GM18907 (cell line): ENCODE results near the gene ZNF628.

ENCODE experiments used
- ATAC-seq: cut with Tn5 transposase; IDR thresholded peaks from one replicate; pipeline ENCODE4 v1.9.1; 2021; ENCODE audit warnings: mild to moderate bottlenecking, moderate library complexity; ENCODE audit not compliant: unreplicated experiment

The ZNF628 gene

GRCh38 chr19:55483706-55484592, 7.5 kb downstream of the ZNF628 start:
- ATAC-seq = no peak

DNA sequence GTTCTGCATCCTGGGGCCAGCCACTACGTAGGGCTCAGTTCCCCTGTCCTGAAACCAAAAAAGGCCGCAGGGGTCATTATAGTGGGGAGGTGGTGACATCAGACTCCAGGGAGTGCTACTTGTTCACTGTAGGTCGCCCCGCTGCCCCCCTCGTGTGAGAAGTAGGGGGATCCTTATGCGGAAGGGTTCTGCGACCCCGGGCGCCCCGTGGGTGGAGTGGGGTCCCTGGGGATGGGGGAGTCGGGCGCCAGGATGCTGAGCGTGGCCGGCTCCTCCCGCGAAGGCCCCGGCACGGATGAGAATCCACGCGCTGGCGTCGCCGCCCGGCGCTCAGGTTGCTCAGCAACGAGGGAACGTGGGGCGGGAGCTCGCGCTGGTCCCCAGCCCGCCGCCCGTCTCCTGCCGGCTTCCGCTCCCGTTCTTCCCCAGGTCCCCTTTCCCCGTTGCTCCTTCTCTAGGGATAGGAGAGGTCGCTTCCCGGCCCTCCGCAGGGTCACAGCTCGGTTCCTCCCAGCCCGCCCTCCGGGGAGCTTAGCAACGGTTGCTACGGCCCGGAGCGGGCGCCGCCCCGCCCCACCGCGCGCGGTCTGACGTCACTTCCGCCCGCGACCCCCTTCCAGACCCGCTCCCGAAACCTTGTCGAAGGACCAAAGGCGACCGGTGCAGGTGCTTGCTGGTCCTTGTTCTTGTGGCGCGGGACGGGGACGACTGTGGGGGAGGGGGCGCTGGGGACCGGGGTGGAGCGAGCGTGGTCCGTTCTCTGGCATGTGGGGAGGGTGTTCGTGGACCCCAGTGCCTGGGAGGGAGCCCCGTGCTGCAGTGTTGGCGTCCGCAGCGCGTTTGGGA, 8.4 kb downstream of the ZNF628 start, which contains the start of gene NAT14:
Gene NAT14 (plus strand): TSS at position 596 of the 846 bp plus-strand sequence. CDS start 521 bp downstream, outside the sequence.
- ATAC-seq = peak; percentile 50

DNA sequence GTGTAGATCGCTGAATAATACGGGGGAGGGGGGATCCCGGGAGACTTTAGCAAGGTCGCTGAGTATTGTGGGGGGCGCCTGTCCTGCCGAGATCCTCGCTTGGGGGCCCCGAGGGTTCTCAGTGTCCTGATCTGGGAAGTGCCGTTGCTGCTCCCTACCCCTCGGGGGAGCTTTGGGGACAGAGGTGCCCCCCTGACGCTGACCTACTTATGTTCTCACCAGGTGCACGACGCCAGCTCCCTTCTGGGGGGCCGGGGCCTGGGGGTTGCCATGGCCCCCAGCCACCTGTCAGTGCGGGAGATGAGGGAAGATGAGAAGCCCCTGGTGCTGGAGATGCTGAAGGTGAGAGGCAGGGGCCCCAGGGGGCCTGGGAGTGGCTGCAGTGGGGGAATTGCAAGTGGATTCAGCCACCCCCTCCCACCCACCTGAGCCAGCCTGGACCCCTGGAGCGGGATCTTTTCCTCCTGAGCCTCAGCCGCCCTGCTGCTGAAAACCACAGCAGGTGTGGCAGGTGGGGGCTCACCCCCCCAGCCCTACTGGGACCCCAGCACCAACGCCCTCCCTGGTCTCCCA, 9.1 kb downstream of the ZNF628 start:
- ATAC-seq = no peak

DNA sequence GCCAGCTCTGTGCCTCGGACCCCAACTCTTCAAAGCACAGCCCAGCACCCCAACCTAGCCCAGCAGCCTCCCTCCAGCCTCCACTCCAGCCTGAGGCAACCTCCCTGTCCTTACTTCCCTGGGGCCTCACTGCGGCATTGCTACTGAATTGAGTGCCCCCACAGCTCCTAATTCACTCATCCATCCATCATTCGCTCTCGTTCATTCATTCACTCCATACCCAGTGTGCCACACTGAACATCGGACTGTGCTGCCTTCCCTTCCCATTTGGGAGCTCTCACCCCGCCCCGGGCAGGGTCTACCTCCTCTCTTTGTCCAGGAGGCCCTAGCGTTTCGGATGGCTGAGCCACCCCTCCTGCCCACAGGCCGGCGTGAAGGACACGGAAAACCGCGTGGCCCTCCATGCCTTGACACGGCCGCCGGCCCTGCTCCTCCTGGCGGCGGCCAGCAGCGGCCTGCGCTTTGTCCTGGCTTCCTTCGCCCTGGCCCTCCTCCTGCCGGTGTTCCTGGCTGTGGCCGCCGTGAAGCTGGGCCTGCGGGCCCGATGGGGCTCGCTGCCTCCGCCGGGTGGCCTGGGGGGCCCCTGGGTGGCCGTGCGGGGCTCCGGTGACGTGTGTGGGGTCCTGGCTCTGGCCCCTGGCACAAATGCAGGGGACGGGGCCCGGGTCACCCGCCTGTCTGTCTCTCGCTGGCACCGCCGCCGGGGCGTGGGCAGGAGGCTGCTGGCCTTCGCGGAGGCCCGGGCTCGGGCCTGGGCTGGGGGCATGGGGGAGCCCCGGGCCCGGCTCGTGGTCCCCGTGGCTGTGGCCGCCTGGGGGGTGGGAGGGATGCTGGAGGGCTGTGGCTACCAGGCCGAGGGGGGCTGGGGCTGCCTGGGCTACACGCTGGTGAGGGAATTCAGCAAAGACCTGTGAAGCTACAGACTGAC, 9.9 kb downstream of the ZNF628 start:
- no peak for ATAC-seq

DNA sequence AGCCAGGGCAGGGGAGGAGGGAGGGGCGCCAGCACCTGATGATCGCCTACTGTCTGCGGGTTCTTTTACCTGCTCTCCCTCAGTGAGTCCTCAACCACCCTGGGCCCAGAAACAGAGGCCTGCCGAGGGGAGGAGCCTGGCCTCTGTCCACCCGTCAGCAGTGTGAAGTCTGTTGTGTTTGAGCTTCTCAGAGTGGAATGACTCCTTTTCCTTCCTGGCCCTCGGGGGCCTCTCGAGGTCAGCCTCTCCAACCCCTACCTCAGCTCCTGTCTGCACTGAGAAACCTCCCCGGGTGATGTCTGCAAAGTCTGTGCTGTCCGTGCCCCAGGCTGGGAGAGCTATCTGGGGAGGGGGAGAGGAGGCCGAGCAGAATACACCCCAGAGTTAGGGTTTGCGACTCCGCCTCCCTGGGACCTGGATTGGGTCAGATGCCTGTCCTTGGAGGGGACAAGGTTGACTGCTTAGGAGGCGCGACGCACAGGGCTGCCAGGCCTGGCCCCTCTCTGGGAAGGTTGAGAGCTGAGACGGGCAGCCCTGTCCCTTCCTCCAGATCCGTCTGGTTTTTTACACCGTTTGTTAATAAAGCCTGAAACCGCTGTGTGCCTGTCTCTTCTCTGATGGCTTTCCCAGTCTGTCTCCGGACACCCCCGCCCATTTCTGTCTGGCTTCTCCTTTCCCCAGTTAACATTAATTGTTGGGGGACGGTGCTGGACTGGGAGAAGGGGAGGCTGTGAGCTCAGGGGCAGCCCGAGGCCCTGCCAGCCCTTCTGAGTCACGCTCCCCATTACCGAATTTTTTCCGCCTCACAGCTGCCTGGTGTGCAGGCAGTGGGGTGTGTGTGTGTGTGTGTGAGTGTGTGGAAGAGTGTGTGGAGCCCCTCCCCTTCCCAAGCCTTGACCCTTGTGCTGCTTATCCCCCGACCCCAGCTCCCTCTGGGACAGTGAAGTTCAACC, 10.8 kb downstream of the ZNF628 start:
- no peak for ATAC-seq

DNA sequence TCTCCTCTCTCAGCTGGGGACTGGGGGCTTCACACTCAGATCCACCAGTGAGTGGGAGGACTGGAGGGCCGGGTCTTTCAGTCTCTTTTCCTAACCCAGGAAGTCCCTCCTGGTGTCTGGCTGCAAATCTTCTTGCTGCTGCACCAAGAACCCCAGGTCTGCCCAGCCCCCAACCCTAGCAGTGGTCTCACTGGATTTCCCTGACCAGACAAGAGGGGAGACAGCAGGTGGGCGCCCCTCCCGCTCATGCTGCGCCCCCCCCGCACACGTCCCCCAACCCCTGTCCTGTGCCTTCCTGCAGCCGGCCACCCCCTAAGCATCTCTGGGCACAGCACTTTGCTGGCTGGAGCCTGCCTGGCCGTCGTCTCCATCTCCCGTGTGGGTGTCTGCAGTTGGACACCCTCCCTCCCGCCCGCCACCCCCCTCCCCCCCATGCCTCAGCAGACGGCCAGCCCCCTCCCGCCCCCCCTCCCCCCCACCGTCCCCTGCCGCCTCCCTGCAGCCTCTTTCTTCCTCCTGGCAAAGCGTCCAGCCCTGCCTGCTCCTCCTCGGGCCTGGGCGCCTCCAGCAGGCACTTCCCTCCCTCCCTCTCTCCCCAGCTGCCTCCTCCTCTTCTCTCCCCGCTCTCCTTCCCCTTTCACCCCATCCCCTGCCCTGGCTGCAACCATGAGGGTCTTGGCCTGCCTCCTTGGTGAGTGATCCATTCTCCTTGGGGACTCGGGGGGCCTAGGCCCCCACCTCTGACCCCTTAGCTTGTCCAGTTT, 11.7 kb downstream of the ZNF628 start, which contains the start of gene SSC5D:
Gene SSC5D (plus strand): TSS at position 513 of the 764 bp plus-strand sequence. CDS start 154 bp downstream, at position 667.
- ATAC-seq = no peak

GRCh38 chr19:55488986-55489710, 12.7 kb downstream of the ZNF628 start:
- no peak for ATAC-seq

- no peak for ATAC-seq
These were observed 13.5 kb downstream of the ZNF628 start for GRCh38 chr19:55489711-55490477.

DNA sequence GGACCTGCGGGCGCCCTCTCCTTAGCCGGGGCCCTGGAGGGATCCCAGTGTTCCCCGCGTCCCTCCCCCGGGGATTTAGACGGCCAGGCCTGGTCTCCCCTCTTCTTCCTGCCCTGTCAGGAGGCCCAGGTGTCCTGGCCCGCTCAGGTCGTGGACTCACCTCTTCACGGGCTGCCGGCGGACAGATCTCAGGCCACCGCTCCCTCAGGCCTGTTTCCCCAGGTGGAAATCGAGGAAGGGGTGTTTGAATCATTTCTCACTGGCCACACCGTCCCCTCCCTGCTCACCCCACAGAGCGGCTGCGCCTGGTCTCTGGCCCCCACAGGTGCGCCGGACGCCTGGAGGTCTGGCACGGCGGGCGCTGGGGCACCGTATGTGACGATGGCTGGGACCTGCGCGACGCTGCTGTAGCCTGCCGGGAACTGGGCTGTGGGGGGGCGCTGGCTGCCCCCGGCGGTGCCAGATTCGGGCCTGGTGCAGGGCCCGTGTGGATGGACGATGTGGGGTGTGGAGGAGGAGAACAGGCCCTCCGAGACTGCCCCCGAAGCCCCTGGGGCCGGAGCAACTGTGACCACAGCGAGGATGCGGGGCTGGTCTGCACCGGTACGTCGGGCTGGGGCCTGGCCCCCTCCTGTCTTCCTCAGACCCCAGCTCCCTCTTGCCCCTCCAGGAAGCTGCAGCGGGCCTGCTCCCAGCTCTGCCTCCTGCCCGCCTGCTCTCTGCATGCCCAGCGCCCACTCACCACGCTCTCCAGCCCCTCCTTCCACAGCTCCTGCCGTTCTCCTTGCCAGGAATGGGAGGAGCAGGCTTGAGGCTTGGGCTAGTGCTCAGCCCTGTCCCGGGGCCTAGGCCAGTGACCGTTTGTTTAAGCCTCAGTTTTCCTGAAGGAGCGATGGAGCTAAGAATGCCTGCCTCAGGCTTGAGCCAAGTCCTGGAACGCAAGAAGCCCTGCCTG, 14.3 kb downstream of the ZNF628 start:
- ATAC-seq = no peak

DNA sequence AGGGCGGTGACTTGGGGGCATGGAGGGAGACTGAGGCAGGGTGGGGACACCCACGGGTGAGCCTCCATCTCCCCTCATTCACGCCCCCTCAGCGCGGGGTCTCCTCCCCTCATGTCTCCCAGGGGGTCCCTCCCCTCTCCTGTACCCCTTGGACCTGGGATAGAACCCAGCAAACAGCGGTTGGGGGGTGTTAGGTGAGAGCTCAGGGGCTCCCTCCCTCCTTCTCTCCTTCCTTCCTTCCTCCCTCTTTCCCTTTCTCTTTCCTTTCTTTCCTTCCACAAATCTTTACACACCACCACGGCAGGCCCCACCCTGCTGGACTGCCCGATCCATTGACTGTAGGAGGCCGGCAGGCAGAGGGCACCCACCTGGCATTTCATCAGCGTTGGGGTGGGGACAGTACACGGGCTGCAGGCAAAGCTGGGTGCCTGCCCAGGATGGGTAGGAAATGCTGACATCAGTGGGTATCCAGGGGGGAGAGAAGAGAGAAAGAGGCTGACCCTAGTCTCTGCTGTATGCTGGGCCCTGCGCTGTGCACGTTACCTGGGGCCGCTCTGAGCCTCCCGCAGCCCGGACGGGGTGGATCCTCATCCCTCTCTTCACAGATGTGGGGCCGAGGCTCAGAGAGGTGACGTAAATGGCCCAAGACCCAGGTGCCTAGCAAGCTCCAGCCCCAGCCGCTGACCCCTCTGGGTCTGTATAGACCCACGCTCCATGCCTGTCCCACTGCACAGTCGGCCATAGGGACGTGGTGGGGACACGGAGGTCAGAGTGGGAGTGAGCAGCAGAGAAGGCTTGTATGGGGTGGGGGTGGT, 15.3 kb downstream of the ZNF628 start:
- ATAC-seq = no peak

DNA sequence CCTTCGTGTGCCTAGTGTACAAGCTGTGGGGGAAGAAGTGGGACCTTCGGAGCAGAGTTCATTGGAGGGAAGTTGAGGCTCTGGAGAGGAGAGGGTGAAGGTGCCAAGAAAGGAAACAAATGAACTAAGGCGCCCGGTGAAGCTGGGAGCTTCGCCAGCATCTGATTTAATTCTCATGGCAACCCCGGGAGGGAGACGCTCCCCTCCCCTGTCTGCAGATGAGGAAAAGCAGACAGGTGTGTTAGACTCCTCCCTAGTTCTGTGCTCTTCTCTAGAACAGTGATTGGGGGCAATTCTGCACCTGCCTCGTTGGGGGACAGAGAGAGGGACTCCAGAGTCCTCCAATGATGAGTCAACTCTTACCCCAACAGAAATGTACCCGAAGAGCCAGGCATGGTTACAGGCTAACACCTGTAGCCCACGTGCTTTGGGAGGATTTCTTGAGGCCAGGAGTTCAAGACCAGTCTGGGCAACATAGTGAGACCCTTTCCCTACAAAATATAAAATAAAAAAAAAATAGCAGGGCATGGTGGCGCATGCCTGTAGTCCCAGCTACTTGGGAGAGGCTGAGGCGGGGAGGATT, 16.0 kb downstream of the ZNF628 start:
- ATAC-seq = no peak

GRCh38 chr19:55493052-55493644, 16.7 kb downstream of the ZNF628 start:
- no peak for ATAC-seq

GRCh38 chr19:55493645-55494171, 17.3 kb downstream of the ZNF628 start:
- ATAC-seq = no peak
